HG03139 (cell line): Measurements from ENCODE around the gene TLL2.

Experiments used
- ATAC-seq: cut with Tn5 transposase; IDR thresholded peaks from one replicate; pipeline ENCODE4 v1.9.1; 2021; ENCODE audit not compliant: unreplicated experiment

TLL2 gene

GRCh38 chr10:96401036-96401435, 112.7 kb downstream of the TLL2 start:
- no peak for ATAC-seq

GRCh38 chr10:96400465-96400864, 113.3 kb downstream of the TLL2 start:
- ATAC-seq: no peak

- no peak for ATAC-seq
Observed at GRCh38 chr10:96397902-96398301, 115.8 kb downstream of the TLL2 start.

- ATAC-seq: no peak
Observed at GRCh38 chr10:96395931-96396877, 117.5 kb downstream of the TLL2 start.

DNA sequence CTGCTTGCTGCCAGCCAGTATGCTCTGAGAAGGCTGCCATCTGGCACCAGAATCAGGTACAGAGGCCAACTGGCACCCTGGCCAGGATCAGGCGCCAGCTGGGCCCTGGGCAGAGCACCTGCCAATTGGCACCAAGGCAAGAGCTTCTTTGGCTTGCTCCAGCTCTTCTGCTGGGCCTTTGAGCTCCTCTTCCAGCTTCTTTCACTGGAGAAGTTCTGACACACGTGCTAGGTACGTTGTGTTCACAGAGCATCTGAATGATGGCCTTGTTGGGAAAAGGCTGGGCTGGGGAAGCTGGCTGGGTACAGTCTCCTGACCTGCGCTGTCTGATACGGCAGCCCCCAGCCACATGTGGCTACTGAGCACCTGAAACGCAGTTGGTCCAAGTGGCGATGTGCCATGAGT, 123.3 kb downstream of the TLL2 start:
- ATAC-seq: no peak

DNA sequence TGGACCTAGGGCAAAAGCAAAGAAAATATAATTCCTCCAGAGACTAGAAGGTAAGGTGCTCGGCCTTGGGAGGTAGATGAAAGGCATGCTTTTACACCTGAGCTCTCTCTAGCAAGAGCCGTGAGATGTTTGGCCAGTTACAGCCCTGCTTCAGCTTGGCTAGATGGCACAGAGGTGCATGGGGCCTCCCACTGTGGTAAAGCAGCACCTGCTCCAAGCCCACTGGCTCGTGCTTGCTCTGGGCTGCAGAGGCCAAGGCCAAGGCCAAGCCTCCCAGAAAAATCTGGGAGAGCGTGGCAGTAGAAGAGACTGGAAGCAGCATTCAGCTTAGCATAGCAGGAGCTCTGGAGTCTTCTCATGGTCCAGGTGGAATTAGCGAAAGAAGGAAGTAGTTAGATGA, 123.9 kb downstream of the TLL2 start:
- no peak for ATAC-seq

GRCh38 chr10:96387601-96388000, 126.1 kb downstream of the TLL2 start:
- no peak for ATAC-seq

DNA sequence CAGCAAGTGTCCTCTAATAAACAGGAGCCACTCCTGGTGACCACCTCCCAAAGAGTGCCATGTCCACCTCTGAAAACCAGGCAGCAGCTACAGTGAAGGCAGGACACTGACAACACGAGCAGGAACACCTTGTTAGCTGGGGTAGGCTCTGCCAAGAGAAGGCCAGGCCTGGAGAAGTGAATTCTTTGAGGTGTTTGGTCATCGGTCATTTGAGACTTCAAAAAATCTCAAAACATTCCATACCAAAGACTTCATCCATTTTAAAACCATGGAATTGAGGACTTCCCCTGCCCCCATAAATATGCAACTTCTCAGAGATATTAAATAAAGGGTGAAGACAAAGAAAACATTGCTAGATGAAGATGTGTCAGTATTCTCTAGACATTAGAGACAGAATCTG, 126.6 kb downstream of the TLL2 start:
- ATAC-seq: no peak

GRCh38 chr10:96384506-96384905, 129.2 kb downstream of the TLL2 start:
- no peak for ATAC-seq

DNA sequence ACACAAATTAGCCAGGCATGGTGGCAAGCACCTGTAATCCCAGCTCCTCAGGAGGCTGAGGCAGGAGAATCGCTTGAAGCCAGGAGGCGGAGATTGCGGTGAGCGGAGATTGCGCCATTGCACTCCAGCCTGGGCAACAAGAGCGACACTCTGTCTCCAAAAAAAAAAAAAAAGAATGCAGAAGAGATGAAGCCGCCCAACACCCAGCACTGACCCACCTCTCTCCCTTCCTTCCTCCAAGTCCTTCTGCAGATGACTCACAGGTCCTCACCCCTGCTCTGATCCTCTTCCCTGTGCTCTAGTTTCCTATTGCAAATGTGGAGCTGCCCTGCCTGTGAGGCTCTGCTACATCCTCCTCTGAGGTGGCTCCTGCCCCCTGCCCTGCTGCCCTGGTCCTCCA, 132.9 kb downstream of the TLL2 start:
- no peak for ATAC-seq

DNA sequence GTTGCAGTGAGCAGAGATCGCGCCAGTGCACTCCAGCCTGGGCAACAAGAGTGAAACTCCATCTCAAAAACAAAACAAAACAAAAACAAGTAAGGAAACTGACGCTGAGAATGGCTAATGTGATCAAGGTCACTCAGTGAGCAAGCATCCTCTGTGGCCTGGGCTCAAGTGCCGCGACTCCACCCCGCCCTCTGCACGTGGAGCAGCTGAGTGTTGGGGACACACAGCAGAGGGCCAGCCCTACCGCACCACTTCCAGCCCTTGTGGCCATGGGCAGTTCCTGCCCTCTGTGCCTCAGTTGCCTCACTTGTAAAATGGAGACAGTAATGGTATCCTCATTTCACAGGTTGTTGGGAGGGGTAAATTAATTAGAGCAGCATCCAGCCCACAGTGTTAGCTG, 134.0 kb downstream of the TLL2 start:
- no peak for ATAC-seq

DNA sequence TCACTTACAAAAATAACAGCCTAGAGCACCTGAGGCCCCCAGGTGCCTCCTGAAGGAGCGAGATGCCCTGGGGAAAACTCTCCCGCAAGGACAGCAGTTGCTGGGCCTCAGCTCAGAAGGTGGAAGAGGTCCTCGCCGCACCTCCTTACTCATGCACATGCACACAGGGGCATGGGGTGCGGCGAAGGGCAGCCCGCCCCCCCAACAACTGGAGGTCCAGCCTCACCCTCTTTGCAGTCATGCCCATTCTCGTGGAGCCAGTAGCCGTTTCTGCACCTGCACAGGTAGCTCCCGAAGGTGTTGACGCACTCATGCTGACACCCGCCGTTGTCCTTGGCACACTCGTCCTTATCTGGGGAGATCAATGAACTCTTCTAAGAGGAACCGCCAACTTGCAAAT, 135.0 kb downstream of the TLL2 start:
- no peak for ATAC-seq

- no peak for ATAC-seq
Observed at GRCh38 chr10:96377816-96378294, 135.9 kb downstream of the TLL2 start.

DNA sequence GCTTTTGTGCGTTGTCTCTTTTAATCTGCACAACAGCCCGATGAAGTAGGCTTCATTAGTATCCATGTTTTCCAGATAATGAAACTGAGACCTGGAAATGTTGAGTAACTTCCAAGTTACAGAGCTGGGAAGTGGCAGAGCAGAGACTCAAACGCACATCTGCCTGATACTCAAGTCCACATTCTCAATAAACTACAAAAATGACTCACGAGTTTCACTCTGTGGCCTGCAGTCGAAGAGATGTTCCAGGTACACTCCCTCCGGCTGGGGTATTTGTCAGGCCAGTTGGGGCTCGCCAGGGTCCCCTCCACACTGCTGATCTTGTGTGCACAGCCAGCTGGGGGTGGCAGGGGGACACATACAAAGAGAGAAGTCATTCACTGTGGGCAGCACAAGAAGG, 137.2 kb downstream of the TLL2 start:
- no peak for ATAC-seq

GRCh38 chr10:96374985-96375830, 138.5 kb downstream of the TLL2 start:
- peak; percentile 88 for ATAC-seq

DNA sequence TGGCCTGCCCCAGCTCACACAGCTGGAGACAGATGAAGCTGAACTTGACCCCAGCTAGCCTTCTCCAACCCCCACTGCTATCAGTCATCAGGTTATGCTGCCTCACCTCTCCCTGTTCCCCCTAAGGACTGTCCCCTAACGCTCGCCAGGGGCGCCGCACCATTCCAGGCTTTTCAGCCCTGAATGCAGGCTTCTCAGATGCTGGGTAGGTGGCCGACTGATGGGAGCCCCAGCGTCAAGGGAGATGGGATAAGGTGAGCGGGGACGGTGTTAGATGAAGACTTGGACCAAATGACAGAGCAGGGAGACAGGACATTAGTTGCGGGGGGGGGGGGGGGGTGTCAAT, 139.1 kb downstream of the TLL2 start:
- no peak for ATAC-seq

GRCh38 chr10:96374004-96374403, 139.7 kb downstream of the TLL2 start:
- ATAC-seq: no peak

DNA sequence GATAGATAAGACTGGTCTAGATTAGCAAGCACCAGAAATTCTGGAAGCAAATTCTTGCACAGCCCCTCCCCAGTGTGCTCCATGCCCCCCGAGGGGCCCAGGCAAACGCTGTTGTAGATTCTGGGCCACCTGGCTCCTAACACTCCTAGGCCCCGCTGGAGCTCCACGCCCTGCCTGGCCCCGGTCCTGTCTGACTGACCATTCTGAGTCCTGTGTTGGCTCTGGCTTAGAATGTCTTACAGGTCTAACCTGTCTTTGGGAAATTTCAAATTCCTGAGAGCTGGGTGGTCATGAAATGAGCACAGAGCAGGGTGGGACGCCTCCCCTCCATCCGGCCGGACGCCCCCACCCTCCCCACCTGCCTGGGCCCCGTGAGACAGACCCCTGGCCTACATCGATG, 142.4 kb downstream of the TLL2 start:
- no peak for ATAC-seq

DNA sequence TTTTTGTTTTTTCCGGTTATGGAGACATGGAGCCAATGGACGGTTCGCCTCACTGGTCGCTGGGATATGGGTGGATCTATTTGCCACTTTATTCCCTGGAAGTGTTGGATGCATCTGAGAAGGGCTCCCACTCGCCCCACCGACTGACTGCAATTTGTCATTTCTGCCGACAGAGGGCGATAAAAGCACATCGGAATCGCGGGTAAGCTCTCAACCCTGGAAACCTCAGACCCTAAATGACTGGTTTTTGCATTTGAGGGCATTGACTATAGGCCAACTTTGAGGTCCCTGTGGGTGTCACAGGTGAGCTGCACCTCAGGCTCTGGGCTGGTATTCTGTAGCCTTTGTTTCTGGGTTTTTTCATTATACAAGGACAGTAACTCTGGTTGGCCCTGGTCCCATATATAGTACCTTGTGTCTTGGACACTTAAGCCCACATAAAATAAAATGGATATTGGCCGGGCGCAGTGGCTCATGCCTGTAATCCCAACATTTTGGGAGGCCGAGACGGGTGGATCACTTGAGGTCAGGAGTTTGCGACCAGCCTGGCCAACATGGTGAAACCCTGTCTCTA, 143.1 kb downstream of the TLL2 start:
- no peak for ATAC-seq

DNA sequence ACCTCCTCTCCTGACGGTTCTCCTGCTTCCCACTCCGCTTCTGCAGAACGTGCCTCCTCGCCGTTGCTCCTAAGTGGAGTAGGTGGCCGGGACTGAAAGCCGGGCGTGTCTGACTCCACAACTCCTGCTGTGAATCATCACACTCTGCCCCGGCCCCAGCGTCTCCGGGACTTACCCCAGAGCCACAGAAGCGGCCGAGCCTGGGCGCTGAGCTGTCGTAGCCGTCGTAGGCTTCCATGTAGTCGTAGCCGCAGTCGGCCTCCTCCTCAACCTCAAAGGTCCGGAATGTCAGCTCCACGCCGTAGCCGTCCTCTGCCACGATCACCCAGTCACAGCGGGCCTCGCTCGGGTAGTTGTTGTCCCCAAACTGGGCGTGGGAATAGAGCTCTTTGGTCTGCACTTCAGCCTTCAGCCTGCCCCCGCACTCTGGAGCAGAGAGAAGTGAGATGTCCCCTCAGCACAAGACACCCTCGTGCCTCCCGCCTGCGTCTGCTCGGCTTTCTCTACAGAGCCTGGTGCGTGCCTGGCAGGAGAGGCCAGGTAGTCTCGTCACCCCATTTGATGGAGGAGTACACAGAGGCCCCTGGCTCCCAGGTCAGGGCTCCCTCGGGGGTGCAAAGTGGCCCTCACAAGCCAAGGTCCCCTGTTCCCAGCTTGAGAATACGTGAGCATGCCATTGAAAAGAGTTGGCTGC, 143.7 kb downstream of the TLL2 start:
- ATAC-seq: no peak

DNA sequence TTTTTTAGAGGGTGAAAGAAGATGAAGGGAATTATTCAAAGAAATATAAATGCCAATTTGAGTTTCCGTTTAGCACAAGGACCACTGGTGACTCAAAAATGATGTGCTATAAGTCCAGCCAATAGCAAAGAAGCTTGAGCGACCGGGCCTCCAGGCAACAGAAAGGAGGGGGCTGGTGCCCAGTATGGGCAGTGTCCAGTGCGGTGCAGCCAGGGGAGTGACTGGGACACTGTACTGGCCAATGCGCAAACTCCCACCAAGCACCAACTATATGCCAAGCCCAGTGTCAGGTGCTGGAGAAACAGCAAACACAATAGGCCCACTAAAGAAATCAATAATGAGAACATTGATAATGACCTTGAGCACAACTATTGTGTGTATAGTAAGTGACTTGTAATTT, 144.8 kb downstream of the TLL2 start:
- no peak for ATAC-seq
